GM21390 (cell line): ENCODE results near the gene SYTL4.

Source experiments
- ATAC-seq: cut with Tn5 transposase; IDR thresholded peaks from one replicate; pipeline ENCODE4 v1.9.1; 2021; ENCODE audit not compliant: unreplicated experiment

SYTL4 gene

GRCh38 chrX:100695991-100696390 is 35.9 kb downstream of the SYTL4 start:
- ATAC-seq = no peak

- ATAC-seq = no peak
Measured at GRCh38 chrX:100695302-100695701, 36.6 kb downstream of the SYTL4 start.

- peak; percentile 77 for ATAC-seq
Measured at GRCh38 chrX:100687546-100687945, 44.4 kb downstream of the SYTL4 start.

- peak; percentile 42 for ATAC-seq
Measured at GRCh38 chrX:100687128-100687527, 44.8 kb downstream of the SYTL4 start.

- ATAC-seq = no peak
Measured at GRCh38 chrX:100685997-100686305, 46.0 kb downstream of the SYTL4 start.

GRCh38 chrX:100685284-100685996 is 46.5 kb downstream of the SYTL4 start:
- ATAC-seq = peak; percentile 64

GRCh38 chrX:100682939-100683338 is 49.0 kb downstream of the SYTL4 start:
- no peak for ATAC-seq

GRCh38 chrX:100681599-100681998 is 50.3 kb downstream of the SYTL4 start:
- ATAC-seq = no peak

GRCh38 chrX:100680756-100681155 is 51.2 kb downstream of the SYTL4 start:
- ATAC-seq = no peak

- ATAC-seq = no peak
Measured at GRCh38 chrX:100677611-100678181, 54.2 kb downstream of the SYTL4 start.

GRCh38 chrX:100674705-100675104 is 57.2 kb downstream of the SYTL4 start:
- ATAC-seq = peak; percentile 45

- no peak for ATAC-seq
Measured at GRCh38 chrX:100673397-100673953, 58.4 kb downstream of the SYTL4 start.

- no peak for ATAC-seq
Measured at GRCh38 chrX:100672966-100673365, 59.0 kb downstream of the SYTL4 start.

GRCh38 chrX:100663642-100664041 is 68.3 kb downstream of the SYTL4 start:
- no peak for ATAC-seq

- ATAC-seq = no peak
Measured at GRCh38 chrX:100662796-100663195, 69.1 kb downstream of the SYTL4 start.

GRCh38 chrX:100662170-100662569 is 69.8 kb downstream of the SYTL4 start:
- ATAC-seq = no peak

GRCh38 chrX:100659431-100660137 is 72.3 kb downstream of the SYTL4 start:
- ATAC-seq = no peak

- ATAC-seq = no peak
Measured at GRCh38 chrX:100658941-100659381, 73.0 kb downstream of the SYTL4 start.

GRCh38 chrX:100654261-100654660 is 77.7 kb downstream of the SYTL4 start:
- no peak for ATAC-seq

GRCh38 chrX:100652266-100652665 is 79.7 kb downstream of the SYTL4 start:
- no peak for ATAC-seq

GRCh38 chrX:100650841-100651240 is 81.1 kb downstream of the SYTL4 start:
- no peak for ATAC-seq
